ENCODE measurements around the gene NFATC3.
"Not testable (repeated sequence)": the region's sequence is repeated elsewhere in the genome, so short reads cannot be mapped to it uniquely, and the experiment has no call there.

DNA sequence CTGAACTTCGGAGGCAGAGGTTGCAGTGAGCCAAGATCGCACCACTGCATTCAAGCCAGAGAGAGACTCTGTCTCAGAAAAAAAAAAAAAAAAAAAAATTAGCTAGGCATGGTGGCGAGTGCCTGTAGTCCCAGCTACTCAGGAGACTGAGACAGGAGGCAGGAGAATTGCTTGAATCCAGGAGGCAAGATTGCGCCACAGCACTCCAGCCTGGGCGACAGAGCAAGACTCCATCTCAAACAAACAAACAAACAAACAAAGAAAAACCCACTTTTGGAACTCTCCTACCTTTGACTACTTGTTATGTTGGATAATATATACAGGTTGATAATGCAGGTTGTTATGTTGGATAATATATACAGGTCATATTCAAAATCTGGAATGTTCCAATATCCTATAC lies 35.3 kb downstream of the NFATC3 start:
- TF ChIP-seq, protein P1, sequence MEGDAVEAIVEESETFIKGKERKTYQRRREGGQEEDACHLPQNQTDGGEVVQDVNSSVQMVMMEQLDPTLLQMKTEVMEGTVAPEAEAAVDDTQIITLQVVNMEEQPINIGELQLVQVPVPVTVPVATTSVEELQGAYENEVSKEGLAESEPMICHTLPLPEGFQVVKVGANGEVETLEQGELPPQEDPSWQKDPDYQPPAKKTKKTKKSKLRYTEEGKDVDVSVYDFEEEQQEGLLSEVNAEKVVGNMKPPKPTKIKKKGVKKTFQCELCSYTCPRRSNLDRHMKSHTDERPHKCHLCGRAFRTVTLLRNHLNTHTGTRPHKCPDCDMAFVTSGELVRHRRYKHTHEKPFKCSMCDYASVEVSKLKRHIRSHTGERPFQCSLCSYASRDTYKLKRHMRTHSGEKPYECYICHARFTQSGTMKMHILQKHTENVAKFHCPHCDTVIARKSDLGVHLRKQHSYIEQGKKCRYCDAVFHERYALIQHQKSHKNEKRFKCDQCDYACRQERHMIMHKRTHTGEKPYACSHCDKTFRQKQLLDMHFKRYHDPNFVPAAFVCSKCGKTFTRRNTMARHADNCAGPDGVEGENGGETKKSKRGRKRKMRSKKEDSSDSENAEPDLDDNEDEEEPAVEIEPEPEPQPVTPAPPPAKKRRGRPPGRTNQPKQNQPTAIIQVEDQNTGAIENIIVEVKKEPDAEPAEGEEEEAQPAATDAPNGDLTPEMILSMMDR (IDR thresholded peaks at IDR 0.05; ENCODE audit: poor library complexity): not testable (repeated sequence)
- not testable (repeated sequence) for TF ChIP-seq EZH2phosphoT487 (IDR thresholded peaks at IDR 0.05; ENCODE audit: low read depth, severe bottlenecking, unreplicated experiment); EZH2 (IDR thresholded peaks at IDR 0.05; ENCODE audit: borderline replicate concordance)
